Endothelial cell (in vitro differentiated cells): Measurements from ENCODE around the gene CARHSP1. TPM values are rescaled to one million over a fixed set of nuclear protein-coding genes. Genes with fewer than 3 reads are reported as not detected.

ENCODE experiments used
- DNase-seq: peaks from one replicate; pipeline ENCODE4 v3.0.0; 2021; ENCODE audit warnings: low spot score
- H3K27ac Mint-ChIP-seq: one replicate; pipeline ENCODE4 v1.8.0; 2021; ENCODE audit warnings: mixed read lengths, inconsistent platforms; ENCODE audit not compliant: unreplicated experiment
- H3K27me3 Mint-ChIP-seq: one replicate; pipeline ENCODE4 v1.8.0; 2021; ENCODE audit warnings: mild to moderate bottlenecking, moderate library complexity, mixed read lengths, inconsistent platforms; ENCODE audit not compliant: unreplicated experiment
- H3K36me3 Mint-ChIP-seq: one replicate; pipeline ENCODE4 v1.8.0; 2021; ENCODE audit warnings: mild to moderate bottlenecking, low read depth, mixed read lengths, inconsistent platforms; ENCODE audit not compliant: unreplicated experiment
- H3K4me1 Mint-ChIP-seq: one replicate; pipeline ENCODE4 v1.8.0; 2021; ENCODE audit warnings: mild to moderate bottlenecking, mixed read lengths, inconsistent platforms; ENCODE audit not compliant: unreplicated experiment
- H3K4me3 Mint-ChIP-seq: one replicate; pipeline ENCODE4 v1.8.0; 2021; ENCODE audit warnings: mild to moderate bottlenecking, mixed read lengths, inconsistent platforms; ENCODE audit not compliant: unreplicated experiment
- H3K9me3 Mint-ChIP-seq: one replicate; pipeline ENCODE4 v1.8.0; 2021; ENCODE audit warnings: mixed read lengths, inconsistent platforms; ENCODE audit not compliant: unreplicated experiment
- total RNA-seq: library from RNA; stranded (reverse); fragmentation: NEBNext Ultra II Directional; extraction: Animal tissue kit (Norgen Biotek cat#: 25700); gene quantifications from one replicate; pipeline ENCODE4 v1.2.1, GENCODE V29; 2021; ENCODE audit not compliant: unreplicated experiment
- TF ChIP-seq, protein P1 (sequence below): fragments of 200-600 bp; sonication (generic); IDR thresholded peaks from one replicate; pipeline ENCODE4 v1.5.0; 2021; ENCODE audit warnings: antibody characterized with exemption; ENCODE audit not compliant: unreplicated experiment

Gene CARHSP1
- total RNA-seq, 1 donor from 2014 or later = 127 TPM

- Mint-ChIP-seq H3K4me3 (no peak overlapping the region), H3K36me3 (peaks cover 11% of the 10 kb centered on the region), H3K27ac (no peak overlapping the region), H3K9me3 (no peaks in the 10 kb centered on the region), H3K4me1 (peaks cover 7% of the 10 kb centered on the region), H3K27me3 (peaks cover 6% of the 10 kb centered on the region)
- TF ChIP-seq, protein P1, sequence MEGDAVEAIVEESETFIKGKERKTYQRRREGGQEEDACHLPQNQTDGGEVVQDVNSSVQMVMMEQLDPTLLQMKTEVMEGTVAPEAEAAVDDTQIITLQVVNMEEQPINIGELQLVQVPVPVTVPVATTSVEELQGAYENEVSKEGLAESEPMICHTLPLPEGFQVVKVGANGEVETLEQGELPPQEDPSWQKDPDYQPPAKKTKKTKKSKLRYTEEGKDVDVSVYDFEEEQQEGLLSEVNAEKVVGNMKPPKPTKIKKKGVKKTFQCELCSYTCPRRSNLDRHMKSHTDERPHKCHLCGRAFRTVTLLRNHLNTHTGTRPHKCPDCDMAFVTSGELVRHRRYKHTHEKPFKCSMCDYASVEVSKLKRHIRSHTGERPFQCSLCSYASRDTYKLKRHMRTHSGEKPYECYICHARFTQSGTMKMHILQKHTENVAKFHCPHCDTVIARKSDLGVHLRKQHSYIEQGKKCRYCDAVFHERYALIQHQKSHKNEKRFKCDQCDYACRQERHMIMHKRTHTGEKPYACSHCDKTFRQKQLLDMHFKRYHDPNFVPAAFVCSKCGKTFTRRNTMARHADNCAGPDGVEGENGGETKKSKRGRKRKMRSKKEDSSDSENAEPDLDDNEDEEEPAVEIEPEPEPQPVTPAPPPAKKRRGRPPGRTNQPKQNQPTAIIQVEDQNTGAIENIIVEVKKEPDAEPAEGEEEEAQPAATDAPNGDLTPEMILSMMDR = no peak
- DNase-seq = no peak
These were observed 36.7 kb downstream of the CARHSP1 start for GRCh38 chr16:8831871-8832716.

- H3K4me3 Mint-ChIP-seq = no peak overlapping the region
- peaks cover 7% of the 10 kb centered on the region for H3K4me1 Mint-ChIP-seq
- TF ChIP-seq, protein P1 = no peak
- peaks cover 11% of the 10 kb centered on the region for H3K36me3 Mint-ChIP-seq
- H3K9me3 Mint-ChIP-seq = no peaks in the 10 kb centered on the region
- no peak for DNase-seq
- peak overlapping the region; percentile 24 for H3K27ac Mint-ChIP-seq
- peaks cover 6% of the 10 kb centered on the region for H3K27me3 Mint-ChIP-seq
These were observed 37.4 kb downstream of the CARHSP1 start for GRCh38 chr16:8831450-8831849.

GRCh38 chr16:8828541-8829165 is 40.2 kb downstream of the CARHSP1 start:
- no peak for DNase-seq
- Mint-ChIP-seq H3K4me1 (peaks cover 2% of the 10 kb centered on the region), H3K9me3 (no peaks in the 10 kb centered on the region), H3K4me3 (no peak overlapping the region), H3K27ac (no peak overlapping the region), H3K36me3 (peaks cover 11% of the 10 kb centered on the region), H3K27me3 (peaks cover 6% of the 10 kb centered on the region)
- TF ChIP-seq, protein P1 = no peak

DNA sequence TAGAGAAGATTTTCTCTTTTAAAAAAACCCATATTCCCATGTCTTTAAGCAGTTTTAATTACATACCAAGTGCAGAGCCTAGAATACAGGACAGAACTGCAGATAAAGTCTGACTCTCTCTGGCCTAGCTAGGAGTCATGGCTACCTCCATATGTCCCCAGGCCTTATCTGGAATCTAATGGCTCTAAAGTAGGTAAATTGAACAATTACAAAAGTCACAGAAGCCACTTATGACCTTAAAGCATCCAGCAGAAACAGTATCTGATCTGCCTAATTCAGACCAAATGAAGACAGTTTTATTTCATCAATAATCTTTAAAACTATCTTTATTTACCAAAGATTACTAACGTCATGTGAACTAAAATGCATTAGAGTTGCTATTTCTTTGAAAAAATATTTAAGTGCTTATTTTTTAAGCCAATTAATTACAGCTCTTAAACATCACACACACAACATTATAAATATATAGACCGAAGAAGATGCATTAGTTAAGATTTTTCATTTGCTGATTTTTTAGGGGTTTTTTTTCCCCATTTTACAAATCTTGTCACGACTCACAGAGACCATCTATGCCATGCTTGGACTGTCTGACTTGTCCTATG is 42.4 kb downstream of the CARHSP1 start:
- Mint-ChIP-seq H3K36me3 (peaks cover 17% of the 10 kb centered on the region), H3K4me1 (peaks cover 6% of the 10 kb centered on the region), H3K27me3 (peaks cover 1% of the 10 kb centered on the region), H3K4me3 (no peak overlapping the region), H3K27ac (no peak overlapping the region), H3K9me3 (no peaks in the 10 kb centered on the region)
- DNase-seq = no peak
- TF ChIP-seq, protein P1 = no peak
